H1 (cell line): ENCODE results near the gene CCDC8. TPM values are rescaled to one million over a fixed set of nuclear protein-coding genes. Genes with fewer than 3 reads are reported as not detected.

Source experiments
- CTCF ChIA-PET: fragments of 300-600 bp; sonication (Branson Sonifier 250); formaldehyde crosslinking; loops from one replicate; lab custom pipeline; 2021; ENCODE audit not compliant: partially characterized antibody; lab: Charles Lee
- POLR2A ChIA-PET: fragments of 300-600 bp; sonication (Branson Sonifier 250); formaldehyde crosslinking; loops from one replicate; lab custom pipeline; 2021; ENCODE audit warnings: inconsistent platforms; ENCODE audit not compliant: partially characterized antibody; lab: Charles Lee
- DNase-seq, 2 experiments: peaks; one replicate each; pipeline versions ENCODE4 v3.0.0 to v3.0.0-alpha.2; 2010 to 2022; ENCODE audit warnings: low spot score in 2 of 2, low read depth in 1 of 2, mixed read lengths in 1 of 2
- FAIRE-seq: peaks from 2 replicates; lab custom pipeline; 2011; peaks lifted over from hg19 to GRCh38; lab: Jason Lieb, UNC
- H2AFZ ChIP-seq: 2 replicates; pipeline ENCODE4 v1.8.1; 2012; ENCODE audit warnings: low read length, inconsistent platforms
- H2AK5ac ChIP-seq: 2 replicates; pipeline ENCODE4 v1.6.1; 2013; ENCODE audit warnings: low read depth, low read length
- H2BK120ac ChIP-seq: replicated peaks from 2 replicates; pipeline ENCODE3; 2013; ENCODE audit warnings: low read depth, low read length, inconsistent platforms
- H2BK12ac ChIP-seq: 2 replicates; pipeline ENCODE4 v1.6.1; 2013; ENCODE audit warnings: low read depth, low read length
- H2BK15ac ChIP-seq: 2 replicates; pipeline ENCODE4 v1.6.1; 2013; ENCODE audit warnings: low read length
- H2BK20ac ChIP-seq: 2 replicates; pipeline ENCODE4 v1.6.1; 2013; ENCODE audit warnings: low read length
- H2BK5ac ChIP-seq: 2 replicates; pipeline ENCODE4 v1.6.1; 2013; ENCODE audit warnings: low read depth, low read length
- H3K14ac ChIP-seq: 2 replicates; pipeline ENCODE4 v1.6.1; 2013; ENCODE audit warnings: inconsistent platforms; ENCODE audit not compliant: insufficient read length
- H3K18ac ChIP-seq: 2 replicates; pipeline ENCODE4 v1.6.1; 2013; ENCODE audit warnings: low read length; ENCODE audit errors: extremely low read depth
- H3K23ac ChIP-seq: 2 replicates; pipeline ENCODE4 v1.6.1; 2013; ENCODE audit warnings: inconsistent platforms; ENCODE audit not compliant: insufficient read length
- H3K23me2 ChIP-seq: 2 replicates; pipeline ENCODE4 v1.6.1; 2013; ENCODE audit warnings: low read depth, low read length
- H3K27ac ChIP-seq: 2 replicates; pipeline ENCODE4 v1.6.1; 2011; ENCODE audit warnings: low read depth, low read length, inconsistent platforms
- H3K27me3 ChIP-seq, 4 experiments: replicated peaks in 1 of 4; 1 replicate in 1 of 4; 2 replicates in 3 of 4; pipeline versions ENCODE4 v1.6.1 to v1.8.1; 2011 to 2013; ENCODE audit warnings: low read length in 3 of 4, mild to moderate bottlenecking in 3 of 4, inconsistent platforms in 2 of 4, mixed read lengths in 2 of 4, moderate library complexity in 1 of 4; ENCODE audit not compliant: control insufficient read depth in 3 of 4, insufficient read depth in 3 of 4; ENCODE audit errors: extremely low read depth in 1 of 4
- H3K36me3 ChIP-seq, 4 experiments: 2 replicates each; pipeline versions ENCODE4 v1.6.1 to v1.8.1; 2011 to 2013; ENCODE audit warnings: mild to moderate bottlenecking in 4 of 4, low read length in 3 of 4, moderate library complexity in 2 of 4, control low read depth in 1 of 4, inconsistent platforms in 1 of 4; ENCODE audit not compliant: insufficient read depth in 4 of 4, control insufficient read depth in 2 of 4
- H3K4ac ChIP-seq: replicated peaks from 2 replicates; pipeline ENCODE3; 2013; ENCODE audit warnings: low read length, low read depth, mixed read lengths, inconsistent platforms; ENCODE audit not compliant: insufficient read length
- H3K4me1 ChIP-seq, 4 experiments: replicated peaks in 1 of 4; 1 replicate in 1 of 4; 2 replicates in 3 of 4; pipeline versions ENCODE4 v1.6.1 to v1.8.1; 2011 to 2013; ENCODE audit warnings: low read length in 3 of 4, inconsistent platforms in 2 of 4, mixed read lengths in 1 of 4; ENCODE audit not compliant: insufficient read depth in 4 of 4, control insufficient read depth in 3 of 4
- H3K4me2 ChIP-seq, 2 experiments: 2 replicates each; pipeline versions ENCODE4 v1.6.1 to v1.8.1; 2011 to 2013; ENCODE audit warnings: low read depth in 2 of 2, low read length in 2 of 2, control low read depth in 1 of 2, inconsistent platforms in 1 of 2, mild to moderate bottlenecking in 1 of 2; ENCODE audit not compliant: insufficient read depth in 1 of 2
- H3K4me3 ChIP-seq, 4 experiments: fragments of 200-600, 300-600 bp in 1 of 4; sonication (generic), shearing (Covaris generic), sonication (Bioruptor Twin) in 1 of 4; 2 replicates each; pipeline versions ENCODE4 v1.5.1 to v1.8.1; 2011 to 2016; ENCODE audit warnings: low read length in 4 of 4, low read depth in 3 of 4, control low read depth in 2 of 4, inconsistent platforms in 2 of 4, mild to moderate bottlenecking in 2 of 4, mixed read lengths in 1 of 4, moderate library complexity in 1 of 4; ENCODE audit not compliant: insufficient read depth in 2 of 4; ENCODE audit errors: extremely low read depth in 1 of 4
- H3K56ac ChIP-seq: replicated peaks from 2 replicates; pipeline ENCODE3; 2013; ENCODE audit warnings: low read depth, mild to moderate bottlenecking, mixed read lengths, low read length, inconsistent platforms; ENCODE audit not compliant: insufficient read length
- H3K79me1 ChIP-seq: 2 replicates; pipeline ENCODE4 v1.6.1; 2013; ENCODE audit warnings: low read depth, low read length, control low read depth
- H3K79me2 ChIP-seq, 2 experiments: 2 replicates each; pipeline versions ENCODE4 v1.6.1 to v1.8.1; 2012 to 2013; ENCODE audit warnings: low read length in 2 of 2, mild to moderate bottlenecking in 2 of 2, inconsistent platforms in 1 of 2; ENCODE audit not compliant: insufficient read depth in 2 of 2, control insufficient read depth in 1 of 2
- H3K9ac ChIP-seq, 4 experiments: replicated peaks in 1 of 4; 1 replicate in 1 of 4; 2 replicates in 3 of 4; pipeline versions ENCODE4 v1.6.1 to v1.8.1; 2011 to 2013; ENCODE audit warnings: low read depth in 3 of 4, low read length in 3 of 4, control low read depth in 2 of 4, mild to moderate bottlenecking in 2 of 4, moderate library complexity in 2 of 4, inconsistent platforms in 1 of 4; ENCODE audit errors: extremely low read depth in 1 of 4
- H3K9me3 ChIP-seq, 2 experiments: 2 replicates each; pipeline versions ENCODE4 v1.6.1 to v1.8.1; 2012 to 2013; ENCODE audit warnings: mild to moderate bottlenecking in 2 of 2, moderate library complexity in 2 of 2, control low read depth in 1 of 2, inconsistent platforms in 1 of 2, low read depth in 1 of 2, low read length in 1 of 2, mixed read lengths in 1 of 2; ENCODE audit not compliant: insufficient read depth in 2 of 2
- H4K20me1 ChIP-seq, 2 experiments: replicated peaks in 1 of 2; 2 replicates each; pipeline versions ENCODE3 to v1.8.1; 2011 to 2013; ENCODE audit warnings: inconsistent platforms in 2 of 2, low read length in 2 of 2, mild to moderate bottlenecking in 1 of 2; ENCODE audit not compliant: insufficient read depth in 2 of 2, control insufficient read depth in 1 of 2
- H4K5ac ChIP-seq: 2 replicates; pipeline ENCODE4 v1.6.1; 2013; ENCODE audit warnings: low read length, low read depth, mixed read lengths, inconsistent platforms; ENCODE audit not compliant: insufficient read length
- H4K8ac ChIP-seq: 2 replicates; pipeline ENCODE4 v1.8.0; 2013; ENCODE audit warnings: mild to moderate bottlenecking, moderate library complexity, low read length, inconsistent platforms; ENCODE audit not compliant: insufficient read depth; ENCODE audit errors: extremely low read depth
- H4K91ac ChIP-seq: replicated peaks from 2 replicates; pipeline ENCODE3; 2013; ENCODE audit warnings: low read length, mixed read lengths, inconsistent platforms; ENCODE audit not compliant: insufficient read length
- ATF3 ChIP-seq: IDR thresholded peaks from 2 replicates; pipeline ENCODE4 v1.6.1; 2011; ENCODE audit warnings: low read depth, mild to moderate bottlenecking, low read length; ENCODE audit not compliant: insufficient read depth
- BCL11A ChIP-seq, 2 experiments: IDR thresholded peaks; one replicate each; pipeline ENCODE4 v1.6.1; 2011; ENCODE audit warnings: low read depth in 2 of 2, low read length in 2 of 2, mild to moderate bottlenecking in 2 of 2
- CEBPB ChIP-seq: IDR thresholded peaks from 2 replicates; pipeline ENCODE4 v1.6.1; 2012; ENCODE audit warnings: low read depth, low read length
- CHD1 ChIP-seq: IDR thresholded peaks from 2 replicates; pipeline ENCODE4 v1.6.1; 2012; ENCODE audit warnings: low read depth, low read length, improper control_type of control experiment
- CTCF ChIP-seq, 3 experiments: IDR thresholded peaks; 1 replicate in 2 of 3; 2 replicates in 1 of 3; pipeline versions ENCODE4 v1.5.1 to v1.6.1; 2011; ENCODE audit warnings: low read length in 3 of 3, mild to moderate bottlenecking in 3 of 3, inconsistent platforms in 2 of 3, low read depth in 1 of 3, moderate library complexity in 1 of 3; ENCODE audit not compliant: insufficient read depth in 1 of 3; ENCODE audit errors: control extremely low read depth in 1 of 3
- HDAC6 ChIP-seq: IDR thresholded peaks from one replicate; pipeline ENCODE4 v1.7.1; 2012; ENCODE audit warnings: low read depth, mild to moderate bottlenecking, inconsistent platforms, low read length, moderate library complexity
- JUN ChIP-seq: IDR thresholded peaks from 2 replicates; pipeline ENCODE4 v1.6.1; 2011; ENCODE audit warnings: low read depth, mild to moderate bottlenecking, improper control_type of control experiment, low read length
- NANOG ChIP-seq: IDR thresholded peaks from 2 replicates; pipeline ENCODE4 v1.6.1; 2011; ENCODE audit warnings: low read length, low read depth, mild to moderate bottlenecking, inconsistent platforms; ENCODE audit not compliant: insufficient read depth, poor library complexity, severe bottlenecking
- SP2 ChIP-seq: IDR thresholded peaks from 2 replicates; pipeline ENCODE4 v1.6.1; 2012; ENCODE audit warnings: mild to moderate bottlenecking, low read length, inconsistent platforms
- TAF7 ChIP-seq: optimal IDR thresholded peaks from 2 replicates; pipeline ENCODE3; 2011; ENCODE audit warnings: low read depth, mild to moderate bottlenecking, inconsistent platforms, low read length, moderate library complexity, borderline replicate concordance
- TCF12 ChIP-seq: IDR thresholded peaks from 2 replicates; pipeline ENCODE4 v1.6.1; 2011; ENCODE audit warnings: low read depth, mild to moderate bottlenecking, low read length
- WGBS, 2 experiments: shearing (Covaris generic) in 1 of 2; methylation state at CpG; one replicate each; pipeline versions ENCODE4 v1.1.6 to v1.1.7; 2013 to 2015; ENCODE audit warnings: low lambda C conversion rate in 2 of 2, mixed read lengths in 2 of 2, inconsistent platforms in 1 of 2, low coverage in 1 of 2, missing lambda C conversion rate in 1 of 2; ENCODE audit not compliant: insufficient replicate concordance in 2 of 2, insufficient coverage in 1 of 2, insufficient read length in 1 of 2; ENCODE audit errors: extremely low coverage in 1 of 2, missing lambda C conversion rate in 1 of 2; 5-methylcytosine and 5-hydroxymethylcytosine counted together
- polyA plus RNA-seq, 7 experiments: library from polyadenylated mRNA; depleted of rRNA in 3 of 7; stranded (reverse) in 5 of 7; unstranded in 2 of 7; fragments of >200 nt in 5 of 7; fragments of 200-250 nt in 2 of 7; gene quantifications; 1 replicate in 5 of 7; 2 replicates in 1 of 7; 4 replicates in 1 of 7; pipeline versions ENCODE4 v1.2.1 to v1.2.3, GENCODE V29; 2011 to 2013; ENCODE audit warnings: missing spikeins in 2 of 7, mixed read lengths in 2 of 7
- total RNA-seq: library from RNA; stranded (reverse); fragmentation: NEBNext Ultra II Directional; extraction: Animal tissue kit (Norgen Biotek cat#: 25700); gene quantifications from 2 replicates; pipeline ENCODE4 v1.2.1, GENCODE V29; 2021

Gene CCDC8
- total and polyA plus RNA-seq, 2 of the 8 experiments (the other 6 are each of a cell fraction or from before 2014, with no cell fraction given): 4.9 to 13.6 TPM

GRCh38 chr19:46442808-46443450, 29.6 kb upstream of the CCDC8 start:
- POLR2A ChIA-PET: no interaction called here
- Histone ChIP-seq H3K23me2 (no peaks in the 10 kb centered on the region), H3K79me1 (no peaks in the 10 kb centered on the region), H2BK15ac (no peak overlapping the region), H2BK120ac (no peak overlapping the region), H2AFZ (no peak overlapping the region), H3K56ac (no peak overlapping the region), H4K20me1 (no peaks in the 10 kb centered on the region), H3K23ac (no peak overlapping the region), H4K5ac (no peak overlapping the region), H3K9ac (no peak overlapping the region), H3K4me2 (no peak overlapping the region), H2BK20ac (no peak overlapping the region), H3K4ac (no peak overlapping the region), H3K14ac (no peak overlapping the region), H2BK12ac (no peak overlapping the region), H4K8ac (no peak overlapping the region), H3K9me3 (no peaks in the 10 kb centered on the region), H3K27ac (no peak overlapping the region), H3K4me1 (no peaks in the 10 kb centered on the region), H3K27me3 (no peaks in the 10 kb centered on the region), H3K36me3 (no peaks in the 10 kb centered on the region), H2BK5ac (no peak overlapping the region), H4K91ac (no peak overlapping the region), H3K18ac (no peak overlapping the region), H3K4me3 (no peak overlapping the region), H3K79me2 (no peaks in the 10 kb centered on the region), H2AK5ac (no peak overlapping the region)
- DNase-seq (no peak), FAIRE-seq (no peak)
- CTCF ChIA-PET: interaction anchor here (1.9 kb wide), 1 partner anchor 11 kb away, joined by 4 read pairs; no protein-coding TSS in a partner anchor
- whole genome bisulfite sequencing, 2 experiments: 85% methylated on average over 8 of the region's 8 CpGs; no CpG with 5 or more reads in 1 of the 2 experiments
- TF ChIP-seq SP2 (no peak), CEBPB (no peak), ATF3 (no peak), NANOG (no peak), HDAC6 (no peak), TAF7 (no peak), CHD1 (no peak), CTCF (IDR thresholded peaks at IDR 0.05; ENCODE audit: control extremely low read depth in 1 of 3, insufficient read depth in 1 of 3, low read depth in 1 of 3, low read length in 3 of 3) (no peak), JUN (no peak), BCL11A (IDR thresholded peaks at IDR 0.05; ENCODE audit: low read depth in 2 of 2, low read length in 2 of 2) (no peak), TCF12 (no peak)
